HUDEP-2 (cell line): Measurements from ENCODE around the gene ACAA2.

Experiments used
- DNase-seq, 76 experiments: peaks; one replicate each; lab custom pipeline; 2025; ENCODE audit not compliant: unreplicated experiment in 76 of 76; lab: John Stamatoyannopoulos, UW

ACAA2 gene

GRCh38 chr18:49745045-49746014, 68.0 kb downstream of the ACAA2 start:
- DNase-seq = no peak

GRCh38 chr18:49744376-49745008, 68.8 kb downstream of the ACAA2 start:
- no peak for DNase-seq

- DNase-seq = no peak
Observed at GRCh38 chr18:49743117-49743567, 70.2 kb downstream of the ACAA2 start.

- no peak for DNase-seq
Observed at GRCh38 chr18:49742316-49743116, 70.8 kb downstream of the ACAA2 start.

GRCh38 chr18:49739275-49739674, 74.1 kb downstream of the ACAA2 start:
- no peak for DNase-seq

- no peak for DNase-seq
Observed at GRCh38 chr18:49738721-49739120, 74.6 kb downstream of the ACAA2 start.

- DNase-seq = no peak
Observed at GRCh38 chr18:49734836-49735235, 78.5 kb downstream of the ACAA2 start.

GRCh38 chr18:49733896-49734585, 79.3 kb downstream of the ACAA2 start:
- no peak for DNase-seq

- DNase-seq = no peak
Observed at GRCh38 chr18:49733321-49733720, 80.0 kb downstream of the ACAA2 start.
